ENCODE results near the gene ARMC7. TPM values are rescaled to one million over a fixed set of nuclear protein-coding genes. Genes with fewer than 3 reads are reported as not detected.

The ARMC7 gene
- total and polyA plus RNA-seq, 2 of the 13 experiments (the other 11 are each of a cell fraction or from before 2014, with no cell fraction given): 3.9 to 4.2 TPM

DNA sequence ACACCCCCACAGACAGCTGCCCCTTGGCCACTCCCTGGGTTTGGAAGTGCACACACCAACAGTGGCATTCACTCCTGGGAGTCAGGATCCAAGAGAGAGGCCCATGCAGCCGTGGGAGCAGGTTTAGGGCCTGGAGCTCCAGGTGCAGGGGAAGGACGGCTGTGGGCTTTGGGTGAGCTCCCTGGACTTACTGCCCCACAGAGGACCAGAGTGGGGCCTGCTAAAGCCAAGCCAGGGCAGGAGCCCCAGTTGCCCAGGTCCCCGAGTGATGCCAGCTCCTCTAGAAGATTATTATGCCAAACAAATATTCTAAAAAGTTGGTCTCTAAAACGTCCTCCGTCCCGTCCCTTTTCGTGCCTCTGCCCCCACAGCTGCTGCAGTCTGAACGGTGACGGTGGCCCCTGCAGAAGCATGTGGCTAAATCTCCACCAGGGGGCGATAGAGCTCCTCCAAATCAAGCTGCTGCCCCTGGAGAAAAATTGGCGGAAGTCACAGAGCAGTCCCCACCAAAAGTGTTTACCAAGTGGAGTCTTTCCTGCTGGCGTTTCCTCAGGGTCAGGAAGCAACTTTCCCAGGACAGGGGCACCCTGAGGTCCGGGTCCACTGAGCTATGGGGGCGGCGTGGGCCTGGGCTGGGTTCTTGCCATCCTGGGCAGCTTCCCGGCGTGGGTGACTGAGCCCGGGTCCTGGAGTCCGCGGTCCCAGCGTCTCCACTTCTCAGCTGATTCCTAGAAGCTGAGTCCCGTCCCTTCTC lies 4.2 kb downstream of the ARMC7 start (continued):
- TF ChIP-seq, protein P1, sequence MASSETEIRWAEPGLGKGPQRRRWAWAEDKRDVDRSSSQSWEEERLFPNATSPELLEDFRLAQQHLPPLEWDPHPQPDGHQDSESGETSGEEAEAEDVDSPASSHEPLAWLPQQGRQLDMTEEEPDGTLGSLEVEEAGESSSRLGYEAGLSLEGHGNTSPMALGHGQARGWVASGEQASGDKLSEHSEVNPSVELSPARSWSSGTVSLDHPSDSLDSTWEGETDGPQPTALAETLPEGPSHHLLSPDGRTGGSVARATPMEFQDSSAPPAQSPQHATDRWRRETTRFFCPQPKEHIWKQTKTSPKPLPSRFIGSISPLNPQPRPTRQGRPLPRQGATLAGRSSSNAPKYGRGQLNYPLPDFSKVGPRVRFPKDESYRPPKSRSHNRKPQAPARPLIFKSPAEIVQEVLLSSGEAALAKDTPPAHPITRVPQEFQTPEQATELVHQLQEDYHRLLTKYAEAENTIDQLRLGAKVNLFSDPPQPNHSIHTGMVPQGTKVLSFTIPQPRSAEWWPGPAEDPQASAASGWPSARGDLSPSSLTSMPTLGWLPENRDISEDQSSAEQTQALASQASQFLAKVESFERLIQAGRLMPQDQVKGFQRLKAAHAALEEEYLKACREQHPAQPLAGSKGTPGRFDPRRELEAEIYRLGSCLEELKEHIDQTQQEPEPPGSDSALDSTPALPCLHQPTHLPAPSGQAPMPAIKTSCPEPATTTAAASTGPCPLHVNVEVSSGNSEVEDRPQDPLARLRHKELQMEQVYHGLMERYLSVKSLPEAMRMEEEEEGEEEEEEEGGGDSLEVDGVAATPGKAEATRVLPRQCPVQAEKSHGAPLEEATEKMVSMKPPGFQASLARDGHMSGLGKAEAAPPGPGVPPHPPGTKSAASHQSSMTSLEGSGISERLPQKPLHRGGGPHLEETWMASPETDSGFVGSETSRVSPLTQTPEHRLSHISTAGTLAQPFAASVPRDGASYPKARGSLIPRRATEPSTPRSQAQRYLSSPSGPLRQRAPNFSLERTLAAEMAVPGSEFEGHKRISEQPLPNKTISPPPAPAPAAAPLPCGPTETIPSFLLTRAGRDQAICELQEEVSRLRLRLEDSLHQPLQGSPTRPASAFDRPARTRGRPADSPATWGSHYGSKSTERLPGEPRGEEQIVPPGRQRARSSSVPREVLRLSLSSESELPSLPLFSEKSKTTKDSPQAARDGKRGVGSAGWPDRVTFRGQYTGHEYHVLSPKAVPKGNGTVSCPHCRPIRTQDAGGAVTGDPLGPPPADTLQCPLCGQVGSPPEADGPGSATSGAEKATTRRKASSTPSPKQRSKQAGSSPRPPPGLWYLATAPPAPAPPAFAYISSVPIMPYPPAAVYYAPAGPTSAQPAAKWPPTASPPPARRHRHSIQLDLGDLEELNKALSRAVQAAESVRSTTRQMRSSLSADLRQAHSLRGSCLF (CRISPR knock-in tag; IDR thresholded peaks at IDR 0.05; ENCODE audit: borderline replicate concordance): no peak
- TF ChIP-seq, protein P2, sequence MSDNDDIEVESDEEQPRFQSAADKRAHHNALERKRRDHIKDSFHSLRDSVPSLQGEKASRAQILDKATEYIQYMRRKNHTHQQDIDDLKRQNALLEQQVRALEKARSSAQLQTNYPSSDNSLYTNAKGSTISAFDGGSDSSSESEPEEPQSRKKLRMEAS (IDR thresholded peaks at IDR 0.05): peak; percentile 26; the same call in 1 of the 2 replicates
- no peak for TF ChIP-seq ZNF703 (CRISPR knock-in tag; IDR thresholded peaks at IDR 0.05; ENCODE audit: borderline replicate concordance)
- no peak for TF ChIP-seq DNMT1 (CRISPR knock-in tag; IDR thresholded peaks at IDR 0.05)
- no peak for TF ChIP-seq ZFP82 (CRISPR knock-in tag; IDR thresholded peaks at IDR 0.05; ENCODE audit: borderline replicate concordance)
- TF ChIP-seq, protein P3, sequence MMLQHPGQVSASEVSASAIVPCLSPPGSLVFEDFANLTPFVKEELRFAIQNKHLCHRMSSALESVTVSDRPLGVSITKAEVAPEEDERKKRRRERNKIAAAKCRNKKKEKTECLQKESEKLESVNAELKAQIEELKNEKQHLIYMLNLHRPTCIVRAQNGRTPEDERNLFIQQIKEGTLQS (CRISPR knock-in tag; IDR thresholded peaks at IDR 0.05): no peak
- TF ChIP-seq, protein P4, sequence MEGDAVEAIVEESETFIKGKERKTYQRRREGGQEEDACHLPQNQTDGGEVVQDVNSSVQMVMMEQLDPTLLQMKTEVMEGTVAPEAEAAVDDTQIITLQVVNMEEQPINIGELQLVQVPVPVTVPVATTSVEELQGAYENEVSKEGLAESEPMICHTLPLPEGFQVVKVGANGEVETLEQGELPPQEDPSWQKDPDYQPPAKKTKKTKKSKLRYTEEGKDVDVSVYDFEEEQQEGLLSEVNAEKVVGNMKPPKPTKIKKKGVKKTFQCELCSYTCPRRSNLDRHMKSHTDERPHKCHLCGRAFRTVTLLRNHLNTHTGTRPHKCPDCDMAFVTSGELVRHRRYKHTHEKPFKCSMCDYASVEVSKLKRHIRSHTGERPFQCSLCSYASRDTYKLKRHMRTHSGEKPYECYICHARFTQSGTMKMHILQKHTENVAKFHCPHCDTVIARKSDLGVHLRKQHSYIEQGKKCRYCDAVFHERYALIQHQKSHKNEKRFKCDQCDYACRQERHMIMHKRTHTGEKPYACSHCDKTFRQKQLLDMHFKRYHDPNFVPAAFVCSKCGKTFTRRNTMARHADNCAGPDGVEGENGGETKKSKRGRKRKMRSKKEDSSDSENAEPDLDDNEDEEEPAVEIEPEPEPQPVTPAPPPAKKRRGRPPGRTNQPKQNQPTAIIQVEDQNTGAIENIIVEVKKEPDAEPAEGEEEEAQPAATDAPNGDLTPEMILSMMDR (CRISPR knock-in tag; IDR thresholded peaks at IDR 0.05): peak; percentile 97
- TF ChIP-seq KLF9 (CRISPR knock-in tag; IDR thresholded peaks at IDR 0.05; ENCODE audit: low read depth): no peak
- 0 out of 2 replicates have a peak, but pooled peaks have one; percentile 36 for TF ChIP-seq SPEN (CRISPR knock-in tag; IDR thresholded peaks at IDR 0.05; ENCODE audit: low read depth)
- no peak for TF ChIP-seq FOXC1 (CRISPR knock-in tag; IDR thresholded peaks at IDR 0.05; ENCODE audit: borderline replicate concordance)
- no peak for TF ChIP-seq ZNF232 (CRISPR knock-in tag; IDR thresholded peaks at IDR 0.05; ENCODE audit: borderline replicate concordance)
- no peak for TF ChIP-seq TAF15 (IDR thresholded peaks at IDR 0.05; ENCODE audit: low read depth, low read length, poor library complexity, severe bottlenecking)
- TF ChIP-seq MED13 (CRISPR knock-in tag; IDR thresholded peaks at IDR 0.05): no peak
- no peak for TF ChIP-seq ZNF558 (CRISPR knock-in tag; IDR thresholded peaks at IDR 0.05; ENCODE audit: borderline replicate concordance)
- no peak for TF ChIP-seq ZNF251 (CRISPR knock-in tag; IDR thresholded peaks at IDR 0.05)
- TF ChIP-seq FIP1L1 (IDR thresholded peaks at IDR 0.05; ENCODE audit: borderline replicate concordance, insufficient read depth, low read depth, low read length): no peak
- no peak for TF ChIP-seq ZSCAN21 (CRISPR knock-in tag; IDR thresholded peaks at IDR 0.05; ENCODE audit: borderline replicate concordance)
- TF ChIP-seq RAD51 (IDR thresholded peaks at IDR 0.05; ENCODE audit: borderline replicate concordance): no peak
- no peak for TF ChIP-seq ZNF83 (CRISPR knock-in tag; IDR thresholded peaks at IDR 0.05; ENCODE audit: borderline replicate concordance)
- no peak for TF ChIP-seq TP53 (CRISPR knock-in tag; conservative IDR thresholded peaks at IDR 0.05)
- no peak for TF ChIP-seq ZNF792 (CRISPR knock-in tag; IDR thresholded peaks at IDR 0.05)
- TF ChIP-seq EZH2 (conservative IDR thresholded peaks at IDR 0.05; ENCODE audit: low read depth, low read length): no peak
- no peak; the same call in 1 of the 2 replicates for TF ChIP-seq ZNF224 (CRISPR knock-in tag; IDR thresholded peaks at IDR 0.05)
- no peak; the same call in 1 of the 2 replicates for TF ChIP-seq MYC (CRISPR knock-in tag; IDR thresholded peaks at IDR 0.05; ENCODE audit: borderline replicate concordance)
